Activated naive CD8-positive, alpha-beta T cell treated with anti-CD3 and anti-CD28 coated beads, Interleukin-2, amount 10 ng/mL, durations not matched to agents 7 days and 5 days (primary cell): ENCODE measurements around the gene GNB1. TPM values are rescaled to one million over a fixed set of nuclear protein-coding genes. Genes with fewer than 3 reads are reported as not detected.
A peak's percentile ranks its signal among the peaks of the same experiment; 100 is the strongest.

Experiments
- ATAC-seq: fragments of 150-1000 bp; cut with Tn5 transposase; one replicate; pipeline ENCODE4 v1.10.0; 2021; ENCODE audit warnings: low read depth, moderate library complexity
- POLR2A ChIA-PET: fragments of 350-600 bp; sonication (Branson Sonifier 250); formaldehyde crosslinking; loops from one replicate; lab custom pipeline; 2021; ENCODE audit warnings: antibody characterized with exemption; lab: Charles Lee
- DNase-seq: peaks from one replicate; pipeline ENCODE4 v3.0.0; 2021
- H3K27ac Mint-ChIP-seq: one replicate; pipeline ENCODE4 v1.8.0; 2022; ENCODE audit warnings: mild to moderate bottlenecking, mixed read lengths
- H3K27me3 Mint-ChIP-seq: one replicate; pipeline ENCODE4 v1.8.0; 2022; ENCODE audit warnings: mild to moderate bottlenecking, moderate library complexity, mixed read lengths
- H3K36me3 Mint-ChIP-seq: one replicate; pipeline ENCODE4 v1.8.0; 2021; ENCODE audit warnings: mild to moderate bottlenecking, mixed read lengths
- H3K4me1 Mint-ChIP-seq: one replicate; pipeline ENCODE4 v1.8.0; 2021; ENCODE audit warnings: mixed read lengths
- H3K4me3 Mint-ChIP-seq: one replicate; pipeline ENCODE4 v1.8.0; 2022; ENCODE audit warnings: mild to moderate bottlenecking, moderate library complexity, mixed read lengths
- H3K9me3 Mint-ChIP-seq: one replicate; pipeline ENCODE4 v1.8.0; 2021; ENCODE audit warnings: mixed read lengths
- total RNA-seq, 2 experiments: library from RNA; stranded (reverse); gene quantifications; one replicate each; pipeline ENCODE4 v1.2.3, GENCODE V29; 2021

GNB1 gene
- total RNA-seq, 2 experiments from 2014 or later = 353 to 372 TPM

GRCh38 chr1:1788136-1788535 lies 102.8 kb downstream of the GNB1 start:
- ATAC-seq (no peak), DNase-seq (no peak)
- POLR2A ChIA-PET = interaction anchor here (0.7 kb wide), 1 partner anchor 11 kb away, joined by 3 read pairs; no protein-coding TSS in a partner anchor
- no peaks in the 10 kb centered on the region for H3K27me3 Mint-ChIP-seq
- H3K4me1 Mint-ChIP-seq = peaks cover 4% of the 10 kb centered on the region
- H3K36me3 Mint-ChIP-seq = peaks cover 24% of the 10 kb centered on the region
- no peak overlapping the region for H3K4me3 Mint-ChIP-seq
- no peak overlapping the region for H3K27ac Mint-ChIP-seq
- H3K9me3 Mint-ChIP-seq = no peaks in the 10 kb centered on the region

- Mint-ChIP-seq H3K27me3 (no peaks in the 10 kb centered on the region), H3K36me3 (peaks cover 20% of the 10 kb centered on the region), H3K4me1 (peaks cover 7% of the 10 kb centered on the region), H3K9me3 (no peaks in the 10 kb centered on the region), H3K27ac (no peak overlapping the region), H3K4me3 (no peak overlapping the region)
- no peak for DNase-seq
- ATAC-seq = no peak
- POLR2A ChIA-PET = no interaction called here
Observed at GRCh38 chr1:1786836-1787605, 103.9 kb downstream of the GNB1 start.

GRCh38 chr1:1785666-1786065 lies 105.2 kb downstream of the GNB1 start:
- H3K4me1 Mint-ChIP-seq = peaks cover 19% of the 10 kb centered on the region
- no peak for ATAC-seq
- no peak overlapping the region for H3K27ac Mint-ChIP-seq
- no peak for DNase-seq
- no peaks in the 10 kb centered on the region for H3K27me3 Mint-ChIP-seq
- no peaks in the 10 kb centered on the region for H3K9me3 Mint-ChIP-seq
- peaks cover 20% of the 10 kb centered on the region for H3K36me3 Mint-ChIP-seq
- no peak overlapping the region for H3K4me3 Mint-ChIP-seq
- POLR2A ChIA-PET = no interaction called here

- H3K36me3 Mint-ChIP-seq = peaks cover 16% of the 10 kb centered on the region
- no peak overlapping the region for H3K27ac Mint-ChIP-seq
- no peak for DNase-seq
- H3K4me3 Mint-ChIP-seq = no peak overlapping the region
- POLR2A ChIA-PET = no interaction called here
- no peaks in the 10 kb centered on the region for H3K27me3 Mint-ChIP-seq
- H3K4me1 Mint-ChIP-seq = peaks cover 26% of the 10 kb centered on the region
- no peaks in the 10 kb centered on the region for H3K9me3 Mint-ChIP-seq
- no peak for ATAC-seq
Observed at GRCh38 chr1:1784933-1785332, 106.0 kb downstream of the GNB1 start.

- ATAC-seq (no peak), DNase-seq (no peak)
- POLR2A ChIA-PET = interaction anchor here (1.0 kb wide), 1 partner anchor 9 kb away, joined by 3 read pairs; no protein-coding TSS in a partner anchor
- Mint-ChIP-seq H3K4me1 (peaks cover 34% of the 10 kb centered on the region), H3K9me3 (no peaks in the 10 kb centered on the region), H3K36me3 (peaks cover 8% of the 10 kb centered on the region), H3K27me3 (no peaks in the 10 kb centered on the region), H3K4me3 (peak overlapping the region; percentile 64), H3K27ac (peak overlapping the region; percentile 89)
Observed at GRCh38 chr1:1783320-1783719, 107.6 kb downstream of the GNB1 start.

GRCh38 chr1:1782399-1783221 lies 108.3 kb downstream of the GNB1 start:
- POLR2A ChIA-PET = no interaction called here
- DNase-seq = peak; percentile 57
- peak; percentile 0 for ATAC-seq
- Mint-ChIP-seq H3K27me3 (no peaks in the 10 kb centered on the region), H3K27ac (peak overlapping the region; percentile 89), H3K9me3 (no peaks in the 10 kb centered on the region), H3K4me1 (peaks cover 34% of the 10 kb centered on the region), H3K36me3 (peaks cover 6% of the 10 kb centered on the region), H3K4me3 (peak overlapping the region; percentile 64)

GRCh38 chr1:1781526-1781903 lies 109.4 kb downstream of the GNB1 start:
- POLR2A ChIA-PET = interaction anchor here (0.6 to 0.9 kb wide), 2 partner anchors 127 to 264 kb away, joined by 3 read pairs; no protein-coding TSS in a partner anchor
- no peaks in the 10 kb centered on the region for H3K9me3 Mint-ChIP-seq
- no peak for ATAC-seq

GRCh38 chr1:1780598-1781525 lies 110.0 kb downstream of the GNB1 start:
- POLR2A ChIA-PET = interaction anchor here (0.6 to 4.0 kb wide), 5 partner anchors 12 to 264 kb away, joined by 3 to 38 read pairs (median 5); no protein-coding TSS in a partner anchor
- Mint-ChIP-seq H3K36me3 (peaks cover 3% of the 10 kb centered on the region), H3K9me3 (no peaks in the 10 kb centered on the region), H3K27me3 (no peaks in the 10 kb centered on the region), H3K4me1 (peaks cover 46% of the 10 kb centered on the region), H3K4me3 (peak overlapping the region; percentile 87), H3K27ac (peak overlapping the region; percentile 96)
- no peak for DNase-seq
- ATAC-seq = no peak

More at GRCh38 chr1:1781526-1781903, 109.4 kb downstream of the GNB1 start:
- H3K27me3 Mint-ChIP-seq = no peaks in the 10 kb centered on the region
- peak overlapping the region; percentile 96 for H3K27ac Mint-ChIP-seq
- H3K4me3 Mint-ChIP-seq = peak overlapping the region; percentile 87
- H3K36me3 Mint-ChIP-seq = peaks cover 3% of the 10 kb centered on the region
- no peak for DNase-seq
- peaks cover 41% of the 10 kb centered on the region for H3K4me1 Mint-ChIP-seq

- ATAC-seq (peak; percentile 48), DNase-seq (peak; percentile 75)
- peaks cover 6% of the 10 kb centered on the region for H3K36me3 Mint-ChIP-seq
- H3K4me3 Mint-ChIP-seq = peak overlapping the region; percentile 87
- H3K27me3 Mint-ChIP-seq = no peaks in the 10 kb centered on the region
- POLR2A ChIA-PET = interaction anchor here (0.7 to 4.0 kb wide), 7 partner anchors 11 to 150 kb away, joined by 3 to 38 read pairs (median 3); no protein-coding TSS in a partner anchor
- peaks cover 55% of the 10 kb centered on the region for H3K4me1 Mint-ChIP-seq
- no peaks in the 10 kb centered on the region for H3K9me3 Mint-ChIP-seq
- peak overlapping the region; percentile 96 for H3K27ac Mint-ChIP-seq
Observed at GRCh38 chr1:1779691-1780597, 110.9 kb downstream of the GNB1 start.

- Mint-ChIP-seq H3K36me3 (peaks cover 5% of the 10 kb centered on the region), H3K4me3 (peak overlapping the region; percentile 87), H3K9me3 (no peaks in the 10 kb centered on the region), H3K4me1 (peaks cover 55% of the 10 kb centered on the region), H3K27me3 (no peaks in the 10 kb centered on the region), H3K27ac (peak overlapping the region; percentile 96)
- POLR2A ChIA-PET = interaction anchor here (0.5 to 4.0 kb wide), 7 partner anchors 10 to 149 kb away, joined by 3 to 38 read pairs (median 3); partner anchors contain the start of gene CDK11A
- no peak for ATAC-seq
- no peak for DNase-seq
Observed at GRCh38 chr1:1779320-1779675, 111.6 kb downstream of the GNB1 start.

- no peaks in the 10 kb centered on the region for H3K27me3 Mint-ChIP-seq
- ATAC-seq = peak; percentile 69
- H3K4me1 Mint-ChIP-seq = peaks cover 55% of the 10 kb centered on the region
- DNase-seq = peak; percentile 89
- peak overlapping the region; percentile 96 for H3K27ac Mint-ChIP-seq
- H3K9me3 Mint-ChIP-seq = no peaks in the 10 kb centered on the region
- H3K4me3 Mint-ChIP-seq = peak overlapping the region; percentile 87
- POLR2A ChIA-PET = interaction anchor here (0.5 to 4.0 kb wide), 6 partner anchors 10 to 149 kb away, joined by 3 to 38 read pairs (median 4); partner anchors contain the start of gene CDK11A
- peaks cover 5% of the 10 kb centered on the region for H3K36me3 Mint-ChIP-seq
Observed at GRCh38 chr1:1778663-1779319, 112.1 kb downstream of the GNB1 start.
